GM21529 (cell line): ENCODE measurements around the gene PDIA6.
"Not testable (repeated sequence)": the region's sequence is repeated elsewhere in the genome, so short reads cannot be mapped to it uniquely, and the experiment has no call there.

ENCODE experiments used
- ATAC-seq: cut with Tn5 transposase; IDR thresholded peaks from one replicate; pipeline ENCODE4 v1.9.1; 2021; ENCODE audit not compliant: unreplicated experiment

Gene PDIA6

GRCh38 chr2:10834068-10834655 is 21.6 kb upstream of the PDIA6 start:
- no peak for ATAC-seq

GRCh38 chr2:10833021-10833420 is 20.4 kb upstream of the PDIA6 start:
- ATAC-seq = no peak

GRCh38 chr2:10832203-10832936 is 19.8 kb upstream of the PDIA6 start:
- ATAC-seq = peak; percentile 80

GRCh38 chr2:10831400-10831985 is 18.9 kb upstream of the PDIA6 start:
- ATAC-seq = no peak

- ATAC-seq = no peak
Observed at GRCh38 chr2:10830641-10831399, 18.2 kb upstream of the PDIA6 start.

GRCh38 chr2:10830203-10830602 is 17.6 kb upstream of the PDIA6 start:
- no peak for ATAC-seq

GRCh38 chr2:10829299-10829698 is 16.7 kb upstream of the PDIA6 start:
- no peak for ATAC-seq

GRCh38 chr2:10828346-10828745 is 15.8 kb upstream of the PDIA6 start:
- ATAC-seq = no peak

GRCh38 chr2:10826625-10827024 is 14.0 kb upstream of the PDIA6 start:
- no peak for ATAC-seq

- no peak for ATAC-seq
Observed at GRCh38 chr2:10826026-10826425, 13.4 kb upstream of the PDIA6 start.

- ATAC-seq = no peak
Observed at GRCh38 chr2:10824191-10824590, 11.6 kb upstream of the PDIA6 start.

- ATAC-seq = no peak
Observed at GRCh38 chr2:10820978-10821695, 8.6 kb upstream of the PDIA6 start.

- ATAC-seq = no peak
Observed at GRCh38 chr2:10820562-10820961, 8.0 kb upstream of the PDIA6 start.

GRCh38 chr2:10819714-10820314 is 7.2 kb upstream of the PDIA6 start:
- no peak for ATAC-seq

- ATAC-seq = no peak
Observed at GRCh38 chr2:10818984-10819383, 6.4 kb upstream of the PDIA6 start.

GRCh38 chr2:10818305-10818704 is 5.7 kb upstream of the PDIA6 start:
- ATAC-seq = not testable (repeated sequence)

GRCh38 chr2:10817413-10817812 is 4.8 kb upstream of the PDIA6 start:
- ATAC-seq = no peak

- ATAC-seq = no peak
Observed at GRCh38 chr2:10814571-10815331, 2.2 kb upstream of the PDIA6 start.

GRCh38 chr2:10814142-10814541 is 1.6 kb upstream of the PDIA6 start:
- ATAC-seq = no peak
